Right atrium auricular region (tissue), 2 donors: ENCODE measurements around the gene PPP1R14C. TPM values are rescaled to one million over a fixed set of nuclear protein-coding genes. Genes with fewer than 3 reads are reported as not detected.
"Not testable (repeated sequence)": the region's sequence is repeated elsewhere in the genome, so short reads cannot be mapped to it uniquely, and the experiment has no call there.

Experiments used
- DNase-seq: peaks from one replicate; pipeline ENCODE4 v3.0.0-alpha.2; 2019; ENCODE audit warnings: low spot score
- H3K27ac ChIP-seq, 2 donors: fragments of 200-600 bp; sonication (generic); 1 replicate in 1 of 2; 2 replicates in 1 of 2; pipeline ENCODE4 v1.5.1; 2016 to 2019
- H3K27me3 ChIP-seq, 2 donors: fragments of 200-600 bp; sonication (generic); one replicate each; pipeline versions ENCODE4 v1.5.1 to v1.6.0; 2017 to 2019
- H3K36me3 ChIP-seq: fragments of 200-600 bp; sonication (generic); one replicate; pipeline ENCODE4 v1.5.1; 2016
- H3K4me1 ChIP-seq, 2 donors: fragments of 200-600 bp; sonication (generic); one replicate each; pipeline versions ENCODE4 v1.5.1 to v1.6.0; 2017 to 2019
- H3K4me3 ChIP-seq, 2 donors: fragments of 200-600 bp; sonication (generic); 1 replicate in 1 of 2; 2 replicates in 1 of 2; pipeline ENCODE4 v1.5.1; 2017 to 2019; ENCODE audit warnings: mild to moderate bottlenecking in 1 of 2, moderate library complexity in 1 of 2
- H3K9me3 ChIP-seq, 2 donors: fragments of 200-600 bp; sonication (generic); one replicate each; pipeline ENCODE4 v1.5.1; 2019
- total RNA-seq, 2 donors: library from RNA; depleted of rRNA; stranded (reverse); fragments of >200 nt; gene quantifications; one replicate each; pipeline ENCODE4 v1.1.0, GENCODE V29; 2016
- TF ChIP-seq, protein P1 (sequence below), 2 donors: fragments of 200-600 bp; sonication (generic); IDR thresholded peaks; one replicate each; pipeline ENCODE4 v1.5.1; 2019; ENCODE audit warnings: antibody characterized with exemption in 2 of 2

The PPP1R14C gene
- total RNA-seq, 2 donors from 2014 or later, result 85.4 to 130 TPM

DNA sequence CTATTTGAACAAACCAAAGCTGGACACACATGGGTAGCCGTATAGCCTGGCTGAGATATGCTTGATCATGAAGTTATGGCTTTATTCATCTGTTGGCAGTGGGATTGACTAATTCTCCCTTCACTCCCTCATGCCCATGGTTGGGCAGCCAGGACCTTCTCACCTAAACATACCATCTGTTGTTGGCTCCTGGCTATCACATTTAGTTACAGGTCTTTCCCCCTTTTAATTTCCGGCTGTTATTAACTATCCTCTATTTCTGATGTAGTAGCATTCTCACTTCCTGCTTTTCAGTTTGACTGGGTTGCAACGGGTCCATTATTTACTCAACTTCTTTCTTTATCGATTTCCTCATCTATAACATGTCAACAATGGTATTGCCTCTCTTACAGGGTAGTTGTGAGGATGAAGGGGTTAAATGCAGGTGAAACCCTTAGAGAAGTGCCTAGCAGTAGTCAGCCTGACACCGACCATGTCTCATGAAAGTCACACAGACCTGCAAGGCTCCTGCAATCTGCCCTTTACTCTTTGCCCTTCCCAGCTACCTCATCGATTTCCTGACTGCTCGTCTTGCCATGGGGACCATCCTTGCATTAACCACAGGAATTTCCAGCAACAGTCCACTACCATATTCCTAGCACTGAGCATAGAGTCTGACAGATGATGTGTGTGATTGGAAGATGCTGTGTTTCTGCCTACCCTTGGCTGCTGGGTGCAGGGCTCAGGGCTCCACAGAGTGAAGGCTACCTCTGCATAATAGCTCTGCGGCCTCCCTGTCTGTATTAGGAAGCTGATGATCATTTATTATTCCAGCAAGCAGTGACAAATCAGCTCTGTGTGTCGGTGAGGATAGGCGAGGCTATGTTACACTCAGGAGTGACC, 42.2 kb downstream of the PPP1R14C start:
- Histone ChIP-seq H3K27ac (peak overlapping the region in 1 of 2 donors; percentile 35), H3K4me3 (no peak overlapping the region), H3K9me3 (no peaks in the 10 kb centered on the region), H3K4me1 (peaks cover 0 to 12% of the 10 kb centered on the region in 2 donors), H3K27me3 (no peaks in the 10 kb centered on the region), H3K36me3 (no peaks in the 10 kb centered on the region)
- TF ChIP-seq, protein P1, sequence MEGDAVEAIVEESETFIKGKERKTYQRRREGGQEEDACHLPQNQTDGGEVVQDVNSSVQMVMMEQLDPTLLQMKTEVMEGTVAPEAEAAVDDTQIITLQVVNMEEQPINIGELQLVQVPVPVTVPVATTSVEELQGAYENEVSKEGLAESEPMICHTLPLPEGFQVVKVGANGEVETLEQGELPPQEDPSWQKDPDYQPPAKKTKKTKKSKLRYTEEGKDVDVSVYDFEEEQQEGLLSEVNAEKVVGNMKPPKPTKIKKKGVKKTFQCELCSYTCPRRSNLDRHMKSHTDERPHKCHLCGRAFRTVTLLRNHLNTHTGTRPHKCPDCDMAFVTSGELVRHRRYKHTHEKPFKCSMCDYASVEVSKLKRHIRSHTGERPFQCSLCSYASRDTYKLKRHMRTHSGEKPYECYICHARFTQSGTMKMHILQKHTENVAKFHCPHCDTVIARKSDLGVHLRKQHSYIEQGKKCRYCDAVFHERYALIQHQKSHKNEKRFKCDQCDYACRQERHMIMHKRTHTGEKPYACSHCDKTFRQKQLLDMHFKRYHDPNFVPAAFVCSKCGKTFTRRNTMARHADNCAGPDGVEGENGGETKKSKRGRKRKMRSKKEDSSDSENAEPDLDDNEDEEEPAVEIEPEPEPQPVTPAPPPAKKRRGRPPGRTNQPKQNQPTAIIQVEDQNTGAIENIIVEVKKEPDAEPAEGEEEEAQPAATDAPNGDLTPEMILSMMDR (IDR thresholded peaks at IDR 0.05), result no peak
- no peak for DNase-seq

DNA sequence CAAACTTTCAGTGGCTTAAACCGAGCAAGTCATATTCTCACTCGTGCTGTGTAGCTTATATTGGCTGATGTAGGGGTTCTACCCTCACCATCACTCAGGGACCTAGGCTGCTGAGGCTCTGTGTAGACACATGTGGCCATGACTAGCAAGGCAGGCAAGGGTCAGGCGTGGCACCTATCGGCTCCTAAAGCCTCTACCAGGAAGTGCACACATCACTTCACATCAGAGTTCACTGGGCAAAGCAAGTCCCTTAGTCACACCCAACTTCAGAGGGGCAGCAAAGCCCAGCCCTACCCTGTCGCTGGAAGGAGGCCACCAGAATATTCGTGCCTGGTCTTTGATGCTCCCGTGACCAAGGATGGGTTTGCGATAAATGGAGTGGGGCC, 42.9 kb downstream of the PPP1R14C start:
- TF ChIP-seq, protein P1 (IDR thresholded peaks at IDR 0.05), result no peak
- Histone ChIP-seq H3K36me3 (no peaks in the 10 kb centered on the region), H3K27me3 (no peaks in the 10 kb centered on the region), H3K4me3 (no peak overlapping the region), H3K9me3 (no peaks in the 10 kb centered on the region), H3K27ac (peak overlapping the region in 1 of 2 donors; percentile 35), H3K4me1 (peaks cover 0 to 5% of the 10 kb centered on the region in 2 donors)
- no peak for DNase-seq

DNA sequence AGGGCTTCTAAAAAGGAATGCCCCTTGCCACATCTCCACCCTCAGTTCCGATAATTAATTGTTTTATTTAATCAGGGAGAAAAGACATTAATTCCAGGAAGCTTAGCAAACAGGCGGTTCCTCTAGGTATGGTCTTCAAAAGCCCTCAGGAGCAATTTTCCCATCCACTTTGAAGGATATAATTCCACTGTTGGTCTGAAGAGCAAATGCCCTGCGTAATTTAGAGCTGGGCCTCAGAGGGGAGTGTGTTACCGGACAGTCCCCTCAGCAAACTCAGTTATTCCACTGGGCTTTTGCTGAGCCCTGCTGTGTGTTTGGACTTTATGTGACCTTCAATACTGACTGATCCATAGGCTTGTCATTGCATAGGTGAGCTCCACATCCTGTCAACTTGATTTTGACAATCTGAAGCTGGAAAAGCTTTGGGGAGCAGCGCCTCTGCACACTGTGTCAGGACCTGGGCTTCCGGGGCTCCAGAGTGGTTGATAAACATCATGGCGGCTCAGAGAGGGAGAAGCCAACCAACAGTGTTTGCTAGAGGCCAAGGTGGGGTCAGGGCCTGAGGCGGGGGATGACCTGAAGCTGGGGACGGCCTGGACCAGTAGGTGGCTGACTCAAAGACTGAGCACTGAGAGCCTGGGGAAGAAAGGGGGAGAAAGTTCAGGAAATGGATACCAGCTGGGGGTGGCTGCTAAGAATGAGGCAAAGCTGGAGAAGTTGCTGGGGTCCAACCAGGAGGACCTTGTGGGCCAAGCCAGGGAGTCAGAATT, 43.5 kb downstream of the PPP1R14C start:
- Histone ChIP-seq H3K4me1 (no peaks in the 10 kb centered on the region), H3K27ac (peak overlapping the region in 1 of 2 donors; percentile 7), H3K9me3 (no peaks in the 10 kb centered on the region), H3K4me3 (no peak overlapping the region), H3K36me3 (no peaks in the 10 kb centered on the region), H3K27me3 (no peaks in the 10 kb centered on the region)
- DNase-seq, result no peak
- TF ChIP-seq, protein P1 (IDR thresholded peaks at IDR 0.05), result no peak

DNA sequence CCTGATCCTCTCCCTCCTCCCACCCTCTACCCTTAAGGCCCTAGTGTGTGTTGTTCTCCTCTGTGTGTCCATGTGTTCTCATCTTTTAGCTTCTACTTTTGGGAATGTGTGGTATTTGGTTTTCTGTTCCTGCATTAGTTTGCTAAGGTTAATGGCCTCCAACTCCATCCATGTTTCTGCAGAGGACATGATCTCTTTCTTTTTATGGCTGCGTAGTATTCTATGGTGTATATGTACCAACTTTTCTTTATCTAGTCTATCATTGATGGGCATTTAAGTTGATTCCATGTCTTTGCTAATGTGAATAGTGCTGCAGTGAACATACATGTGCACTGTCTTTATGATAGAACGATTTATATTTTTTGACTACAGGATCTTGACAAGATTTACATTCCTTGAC, 44.6 kb downstream of the PPP1R14C start:
- H3K27ac ChIP-seq, H3K27me3 ChIP-seq, DNase-seq, H3K4me1 ChIP-seq, H3K36me3 ChIP-seq, H3K9me3 ChIP-seq, H3K4me3 ChIP-seq: not testable (repeated sequence)

DNA sequence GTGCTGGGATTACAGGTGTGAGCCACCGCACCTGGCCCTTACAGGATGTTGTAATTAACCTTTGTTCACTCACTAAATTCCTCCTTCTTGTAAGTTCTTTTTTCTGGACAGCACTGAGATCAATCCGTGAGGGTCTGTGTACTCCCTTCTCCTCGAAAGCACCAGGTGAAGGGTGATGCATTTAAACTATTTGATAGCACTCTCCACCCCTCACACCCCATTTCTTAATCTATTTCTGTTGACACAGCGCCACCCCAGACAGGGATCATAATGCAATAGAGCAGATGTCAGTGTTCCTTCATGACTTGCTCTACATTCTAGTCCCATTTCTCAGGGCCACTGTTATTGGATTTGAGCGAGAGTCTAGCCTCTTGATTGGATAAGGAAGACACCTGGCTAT, 46.3 kb downstream of the PPP1R14C start:
- no peaks in the 10 kb centered on the region for H3K27me3 ChIP-seq
- H3K27ac ChIP-seq, result no peak overlapping the region
- H3K36me3 ChIP-seq, result no peaks in the 10 kb centered on the region
- no peak overlapping the region for H3K4me3 ChIP-seq
- no peaks in the 10 kb centered on the region for H3K9me3 ChIP-seq
- TF ChIP-seq, protein P1 (IDR thresholded peaks at IDR 0.05), result no peak
- H3K4me1 ChIP-seq, result no peaks in the 10 kb centered on the region
- no peak for DNase-seq

DNA sequence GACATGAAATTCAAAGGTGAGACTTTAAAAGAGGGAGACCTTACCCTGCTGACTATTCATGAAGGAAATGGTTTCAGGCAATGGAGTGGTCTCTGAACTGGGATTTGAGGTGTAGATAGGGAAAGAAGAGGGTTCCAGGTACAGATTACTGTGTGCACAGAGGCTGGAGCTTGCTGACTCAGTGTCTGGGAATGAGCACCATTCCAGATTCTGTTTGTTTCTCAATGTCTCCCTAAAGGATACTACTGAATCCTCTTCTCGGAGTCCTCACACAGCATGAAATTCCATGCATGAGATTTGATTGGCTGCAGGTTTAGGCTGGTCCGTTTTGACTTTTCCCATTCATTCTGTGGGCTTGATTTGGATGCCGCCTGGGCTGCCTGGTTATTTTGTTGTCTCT, 49.0 kb downstream of the PPP1R14C start:
- Histone ChIP-seq H3K27ac (no peak overlapping the region), H3K4me1 (peaks cover 0 to 18% of the 10 kb centered on the region in 2 donors), H3K9me3 (no peaks in the 10 kb centered on the region), H3K4me3 (no peak overlapping the region), H3K27me3 (no peaks in the 10 kb centered on the region), H3K36me3 (no peaks in the 10 kb centered on the region)
- TF ChIP-seq, protein P1 (IDR thresholded peaks at IDR 0.05), result no peak
- no peak for DNase-seq
